Suprapubic skin (tissue), 3 donors: ENCODE measurements around the gene ERCC2.

ENCODE experiments used
- POLR2A ChIP-seq, 2 donors: fragments of 450-650 bp; IDR thresholded peaks; one replicate each; pipeline ENCODE4 v1.6.1; 2017; ENCODE audit warnings: antibody characterized with exemption in 2 of 2, mild to moderate bottlenecking in 2 of 2, moderate library complexity in 2 of 2
- TF ChIP-seq, protein P1 (sequence below), 2 donors: fragments of 200-600 bp in 1 of 2; fragments of 450-650 bp in 1 of 2; sonication (generic) in 1 of 2; IDR thresholded peaks; one replicate each; pipeline ENCODE4 v1.5.1; 2016 to 2019; ENCODE audit warnings: antibody characterized with exemption in 2 of 2, mild to moderate bottlenecking in 1 of 2, moderate library complexity in 1 of 2

DNA sequence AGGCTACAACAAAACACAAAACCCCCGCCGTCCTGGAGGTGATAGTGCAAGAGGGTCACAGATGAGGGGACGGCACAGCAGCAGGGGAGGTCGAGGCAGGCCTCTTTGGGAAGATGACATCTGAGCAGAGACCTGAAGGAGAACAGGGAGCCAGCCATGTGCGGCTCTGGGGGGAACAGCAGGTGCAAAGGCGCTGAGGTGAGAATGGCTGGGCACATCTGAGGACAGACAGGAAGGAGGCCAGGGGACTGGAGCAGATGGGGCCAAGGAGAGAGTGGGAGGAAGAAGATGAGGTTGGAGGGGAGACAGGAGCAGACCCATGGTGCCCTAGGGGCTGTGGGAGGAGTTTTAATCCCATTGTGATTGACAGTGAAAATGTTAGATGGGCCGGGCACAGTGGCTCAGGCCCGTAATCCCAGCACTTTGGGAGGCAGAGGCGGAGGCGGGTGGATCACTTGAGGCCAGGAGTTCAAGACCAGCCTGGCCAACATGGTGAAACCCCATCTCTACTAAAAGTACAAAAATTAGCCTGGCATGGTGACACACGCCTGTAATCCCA is 45.9 kb downstream of the ERCC2 start:
- no peak for TF ChIP-seq POLR2A (IDR thresholded peaks at IDR 0.05)
- TF ChIP-seq, protein P1, sequence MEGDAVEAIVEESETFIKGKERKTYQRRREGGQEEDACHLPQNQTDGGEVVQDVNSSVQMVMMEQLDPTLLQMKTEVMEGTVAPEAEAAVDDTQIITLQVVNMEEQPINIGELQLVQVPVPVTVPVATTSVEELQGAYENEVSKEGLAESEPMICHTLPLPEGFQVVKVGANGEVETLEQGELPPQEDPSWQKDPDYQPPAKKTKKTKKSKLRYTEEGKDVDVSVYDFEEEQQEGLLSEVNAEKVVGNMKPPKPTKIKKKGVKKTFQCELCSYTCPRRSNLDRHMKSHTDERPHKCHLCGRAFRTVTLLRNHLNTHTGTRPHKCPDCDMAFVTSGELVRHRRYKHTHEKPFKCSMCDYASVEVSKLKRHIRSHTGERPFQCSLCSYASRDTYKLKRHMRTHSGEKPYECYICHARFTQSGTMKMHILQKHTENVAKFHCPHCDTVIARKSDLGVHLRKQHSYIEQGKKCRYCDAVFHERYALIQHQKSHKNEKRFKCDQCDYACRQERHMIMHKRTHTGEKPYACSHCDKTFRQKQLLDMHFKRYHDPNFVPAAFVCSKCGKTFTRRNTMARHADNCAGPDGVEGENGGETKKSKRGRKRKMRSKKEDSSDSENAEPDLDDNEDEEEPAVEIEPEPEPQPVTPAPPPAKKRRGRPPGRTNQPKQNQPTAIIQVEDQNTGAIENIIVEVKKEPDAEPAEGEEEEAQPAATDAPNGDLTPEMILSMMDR (IDR thresholded peaks at IDR 0.05): no peak
